Activated CD4-positive, CD25-positive, alpha-beta regulatory T cell treated with anti-CD3 and anti-CD28 coated beads, Interleukin-2, amount 50 U/mL, for 72 hours (primary cell): ENCODE data around the gene NAA10.

Source experiments
- DNase-seq: peaks from one replicate; pipeline ENCODE4 v3.0.0; 2021

The NAA10 gene

DNA sequence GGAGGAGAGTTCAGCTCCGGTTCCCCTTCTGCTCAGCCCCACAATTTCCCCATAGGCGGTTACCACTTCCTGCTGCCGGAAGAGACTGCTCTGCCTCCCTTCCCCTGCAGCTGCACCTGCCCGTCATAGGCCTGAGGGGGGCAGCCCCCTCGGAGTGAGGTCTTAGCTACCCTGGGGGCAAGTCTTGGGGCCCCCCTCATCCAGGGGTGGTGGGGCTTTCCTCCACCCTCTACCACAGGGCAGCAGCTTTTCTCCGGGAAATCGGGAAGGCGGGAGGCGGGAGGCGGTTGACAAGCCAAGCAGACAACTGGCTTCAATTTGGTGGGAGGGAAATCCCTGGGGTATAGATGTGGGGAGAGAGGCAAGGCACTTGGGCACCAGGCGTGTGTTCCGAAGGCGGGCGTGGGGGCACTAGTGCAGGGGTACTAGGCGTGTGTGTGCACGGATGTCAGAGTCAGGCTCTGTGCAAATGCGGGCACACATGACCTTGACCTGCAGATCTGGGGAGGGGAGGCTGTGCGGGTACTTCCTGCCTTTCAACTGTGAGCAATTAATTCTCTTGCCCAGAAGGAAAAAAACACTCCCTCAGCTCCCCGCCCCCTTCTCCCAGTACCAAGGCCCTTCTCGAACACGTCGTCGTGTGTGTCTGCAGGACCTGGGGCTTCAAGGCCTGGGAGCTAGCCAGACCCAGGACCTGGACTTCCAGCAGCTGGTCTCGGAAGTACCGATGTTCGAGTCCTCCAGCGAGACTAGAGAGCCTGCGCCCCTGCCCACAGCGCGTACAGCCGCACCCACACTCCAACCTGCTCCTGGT is 7.8 kb downstream of the NAA10 start:
- DNase-seq = peak; percentile 72

DNA sequence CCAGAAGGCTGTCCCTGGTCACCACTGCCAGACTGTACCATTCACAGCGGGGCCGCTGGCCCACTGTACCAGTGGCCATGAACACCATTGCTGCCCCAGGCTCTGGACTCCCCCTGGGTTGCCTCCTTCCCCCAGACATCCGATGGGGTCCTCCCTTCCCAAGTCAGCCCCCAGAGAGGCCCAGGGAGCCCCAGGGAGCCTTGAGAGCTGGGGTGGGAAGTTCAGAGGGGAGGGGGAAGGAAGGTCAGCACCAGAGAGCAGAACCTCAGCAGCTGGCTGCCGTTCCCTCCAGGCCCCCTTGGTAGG is 8.3 kb downstream of the NAA10 start:
- no peak for DNase-seq

DNA sequence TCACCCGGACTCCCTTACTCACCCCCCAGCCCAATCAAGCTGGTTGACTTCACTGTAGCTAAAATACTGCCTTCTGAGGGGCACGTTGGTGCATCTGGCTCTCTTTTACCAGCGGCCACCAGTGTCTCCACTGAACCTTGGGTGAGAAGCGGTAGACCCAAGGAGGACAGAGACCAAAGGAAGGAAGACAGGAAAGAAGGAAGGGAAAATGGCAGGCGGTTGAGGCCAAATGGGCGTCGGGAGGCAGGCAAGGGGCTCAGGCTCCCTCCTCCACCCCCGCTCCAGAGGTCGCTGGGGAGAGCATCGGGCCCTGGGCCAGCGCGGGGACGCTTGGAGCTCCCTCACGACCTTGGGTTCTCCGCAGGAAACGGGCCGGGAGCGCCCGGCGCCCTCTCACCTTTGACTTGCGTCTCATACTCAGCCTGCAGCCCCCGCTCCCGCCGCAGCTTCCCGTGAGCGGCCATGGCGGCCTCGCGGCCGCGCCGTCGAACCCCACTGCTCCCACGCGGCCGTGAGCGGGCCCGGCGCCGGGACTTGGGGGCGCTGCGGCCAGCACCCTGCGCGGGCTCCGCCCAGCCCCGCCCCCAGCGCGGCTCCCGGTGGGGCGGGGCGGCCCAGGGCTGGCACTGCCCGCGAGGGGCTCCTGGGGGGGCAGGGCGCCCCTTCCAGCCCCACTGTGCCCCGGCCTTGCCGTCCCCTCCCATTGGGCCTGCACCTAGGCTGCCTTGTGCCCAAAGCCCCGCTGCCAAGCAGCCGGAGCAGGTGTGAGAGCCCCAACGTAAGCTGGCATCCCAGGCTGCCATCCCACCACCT is 8.9 kb downstream of the NAA10 start, which contains the start of gene ARHGAP4:
ARHGAP4 (minus strand) TSS at position 526 of the 813 bp plus-strand sequence; CDS start at position 464, 62 bp downstream.
- DNase-seq = peak; percentile 66

DNA sequence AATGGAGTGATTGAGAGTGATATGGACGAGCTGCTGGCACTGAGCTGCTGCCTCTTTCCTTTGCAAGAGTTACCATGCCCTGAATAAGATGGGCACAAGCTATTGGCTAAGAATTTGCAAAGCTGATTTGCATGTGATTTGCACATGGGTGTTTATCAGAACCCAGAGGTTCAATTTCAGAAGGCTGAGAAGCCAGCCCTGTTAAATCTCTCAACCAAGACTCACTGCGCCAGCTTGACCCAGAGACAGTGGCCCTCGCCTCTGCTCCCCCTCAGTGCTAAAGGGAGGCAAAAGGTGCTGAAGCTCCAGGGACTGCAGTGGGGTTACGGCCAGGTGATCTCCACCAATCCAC is 9.5 kb downstream of the NAA10 start:
- DNase-seq = no peak

DNA sequence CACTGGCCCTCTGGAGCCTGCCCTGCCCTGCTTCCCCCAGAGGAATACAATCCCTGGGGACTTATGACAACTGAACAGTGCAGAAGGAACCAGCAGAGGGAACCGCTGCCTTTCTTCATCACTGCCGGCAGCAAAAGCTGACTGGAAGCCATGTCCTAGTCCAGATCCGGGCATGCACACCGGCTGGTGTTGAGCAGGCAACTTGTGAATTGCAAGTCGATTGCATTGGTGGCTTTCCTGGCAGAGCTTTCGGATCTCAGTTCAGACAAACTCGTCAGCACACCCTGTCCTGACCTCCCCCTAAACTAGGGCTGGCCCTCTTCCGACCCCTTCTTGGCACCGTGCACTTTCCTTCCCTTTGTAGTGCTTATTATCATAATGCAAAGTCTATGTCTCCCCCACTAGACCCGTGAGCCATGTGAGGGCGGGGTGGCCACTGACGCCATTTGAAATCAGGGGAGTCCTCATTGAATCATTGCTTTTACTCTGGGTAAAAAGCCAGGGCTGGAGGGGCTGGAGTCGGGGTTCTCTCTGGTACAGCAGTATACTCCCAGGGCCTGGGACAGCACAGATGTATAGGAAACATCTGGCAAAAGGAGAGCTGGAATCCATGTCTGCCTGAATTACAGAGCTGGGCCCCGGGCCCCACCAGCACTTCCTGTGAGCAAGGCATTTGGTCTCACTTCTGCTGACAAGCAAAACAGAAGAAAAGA is 10.5 kb downstream of the NAA10 start:
- DNase-seq = no peak

DNA sequence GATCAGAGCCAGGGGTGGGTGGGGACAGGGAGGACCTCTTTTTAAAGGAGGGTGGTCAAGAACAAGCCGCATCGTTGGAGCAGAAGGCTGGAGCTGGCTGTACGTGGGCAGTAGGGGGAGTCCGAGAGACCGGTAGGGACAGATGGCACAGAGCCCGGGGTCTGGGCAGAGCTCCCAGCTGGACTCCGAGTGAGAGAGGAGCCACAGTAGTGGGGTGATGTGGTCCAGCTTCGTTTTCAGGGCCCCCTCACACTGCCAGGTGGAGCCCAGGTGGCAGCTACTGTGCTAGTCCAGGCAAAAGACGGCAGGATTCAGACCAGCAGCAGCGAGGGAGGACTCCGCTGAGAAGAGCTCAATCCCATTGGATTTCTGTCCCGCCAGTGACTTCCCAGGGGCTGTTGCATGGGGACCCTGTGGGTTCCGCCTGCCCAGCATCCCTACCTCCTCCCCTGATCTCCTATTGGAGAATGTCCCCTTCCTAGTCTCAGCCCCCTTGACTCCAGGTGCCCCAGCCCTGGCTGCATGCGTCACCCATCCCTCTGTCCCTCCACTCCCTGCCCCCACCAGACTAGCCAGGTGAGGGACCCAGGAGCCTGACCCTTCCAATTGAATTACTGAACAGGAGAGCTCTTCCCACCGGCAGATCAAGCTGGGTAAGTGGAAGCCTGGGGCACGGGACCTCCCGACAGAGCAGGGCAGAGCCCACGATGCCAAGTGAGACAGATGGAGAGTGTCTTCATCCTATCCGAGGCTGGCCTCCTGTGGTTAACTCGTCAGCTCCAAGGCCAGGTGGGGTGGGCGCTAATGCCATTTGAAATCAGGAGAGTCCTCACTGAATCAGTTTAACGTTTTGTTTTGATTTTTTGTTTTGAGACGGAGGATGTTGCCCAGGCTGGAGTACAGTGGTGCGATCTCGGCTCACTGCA is 11.6 kb downstream of the NAA10 start:
- DNase-seq = no peak

DNA sequence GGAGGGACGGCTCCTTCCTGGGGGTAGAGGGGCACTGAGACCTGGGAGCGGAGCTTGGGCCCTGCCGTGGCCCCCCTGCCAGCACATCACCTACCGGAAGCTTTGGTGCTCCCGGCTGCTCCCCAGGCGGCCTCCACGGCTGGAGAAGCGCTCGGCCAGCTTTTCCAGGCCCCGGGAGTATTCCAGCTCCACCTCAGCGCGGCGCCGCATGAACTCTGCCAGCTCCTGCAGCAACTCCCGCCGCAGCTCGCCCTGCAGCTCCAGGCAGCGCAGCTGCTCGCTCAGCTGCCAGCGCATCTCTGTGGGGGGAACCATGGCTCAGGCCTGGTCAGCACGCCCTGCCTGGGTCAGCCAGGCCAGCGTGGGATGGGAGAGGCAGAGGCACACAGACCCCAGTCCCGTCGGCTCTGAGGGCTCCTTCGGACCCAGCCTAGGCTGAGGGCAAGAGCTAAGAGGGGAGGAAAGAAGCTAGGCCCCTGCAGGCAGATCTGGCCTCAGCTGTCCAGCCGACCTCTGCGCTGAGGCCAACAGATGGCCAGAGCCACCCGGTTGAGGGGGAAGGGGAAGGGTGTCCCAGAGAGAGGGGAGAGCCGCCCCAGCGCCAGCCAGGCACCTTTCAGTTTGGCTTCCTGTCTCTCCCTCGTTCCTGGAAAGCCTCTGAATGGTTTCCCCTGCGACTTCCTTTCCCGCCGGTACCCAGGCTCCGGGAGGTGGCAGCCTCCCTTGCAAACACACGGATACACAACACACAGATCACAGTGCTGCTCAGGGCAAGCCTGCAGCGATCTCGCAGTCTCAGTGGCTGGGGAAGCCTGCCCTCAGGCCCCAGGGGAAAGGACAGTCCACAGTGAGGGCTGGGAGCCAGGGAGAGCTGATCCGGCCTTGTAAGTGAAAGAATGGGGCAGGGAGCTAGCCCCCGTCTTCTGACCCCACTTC is 13.1 kb downstream of the NAA10 start:
- DNase-seq = no peak

DNA sequence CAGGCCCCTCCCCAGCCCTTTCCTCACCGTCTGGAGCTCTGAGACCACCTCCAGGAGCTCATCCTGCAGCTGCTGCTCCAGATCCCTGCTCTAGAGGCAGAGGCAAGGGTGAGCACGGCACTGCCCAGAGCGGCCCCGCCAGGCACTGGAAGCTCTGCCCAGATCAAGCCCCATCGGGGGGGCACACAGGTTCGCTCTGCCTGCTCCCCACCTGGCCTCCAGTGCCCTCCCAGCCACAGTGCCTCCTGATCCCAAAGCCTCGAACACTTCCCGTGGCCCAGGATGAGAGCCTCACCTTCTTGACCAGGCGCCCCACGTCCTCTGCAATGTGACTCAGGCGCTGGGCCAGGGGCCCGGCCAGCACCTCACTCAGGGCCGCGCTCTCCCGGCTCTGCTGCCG is 13.8 kb downstream of the NAA10 start:
- no peak for DNase-seq

DNA sequence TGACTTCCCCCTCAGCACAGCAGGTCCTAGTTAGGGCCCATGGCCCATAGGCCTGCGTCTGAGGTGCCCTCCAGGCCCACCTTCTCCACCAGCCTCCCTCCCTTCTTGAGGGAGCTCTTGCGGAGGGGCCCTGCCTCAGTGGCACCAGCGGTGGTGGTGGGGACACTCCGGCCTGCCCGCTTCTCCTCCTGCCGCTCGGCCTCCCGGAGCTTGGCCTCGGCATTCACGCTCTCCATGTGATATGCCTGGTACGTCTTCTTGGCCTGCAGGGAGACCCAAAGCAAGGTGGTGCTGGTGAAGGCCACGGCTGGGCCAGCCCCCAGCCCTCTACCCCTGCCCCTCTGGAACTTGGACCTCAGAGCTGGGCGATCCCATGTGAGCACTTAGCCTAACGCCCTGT is 14.3 kb downstream of the NAA10 start:
- DNase-seq = no peak

DNA sequence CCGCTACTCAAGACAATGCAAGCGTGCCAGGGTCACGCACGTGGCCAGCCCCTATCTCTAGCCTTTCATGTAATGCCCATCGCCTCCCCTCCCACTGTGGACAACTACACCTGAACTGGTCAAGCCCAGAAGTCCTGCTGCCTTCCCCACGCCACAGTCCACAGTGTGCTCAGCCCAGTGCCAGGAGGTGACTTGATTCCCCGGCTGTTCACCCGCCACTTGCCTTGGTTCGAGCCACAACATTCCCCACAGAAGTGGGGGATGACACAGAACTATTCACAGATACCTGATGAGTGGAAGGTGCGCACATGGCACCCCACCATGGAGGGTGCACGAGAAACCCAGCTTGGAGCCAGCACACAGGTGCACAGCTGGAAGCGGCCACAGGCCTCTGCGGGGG is 15.6 kb downstream of the NAA10 start:
- no peak for DNase-seq

DNA sequence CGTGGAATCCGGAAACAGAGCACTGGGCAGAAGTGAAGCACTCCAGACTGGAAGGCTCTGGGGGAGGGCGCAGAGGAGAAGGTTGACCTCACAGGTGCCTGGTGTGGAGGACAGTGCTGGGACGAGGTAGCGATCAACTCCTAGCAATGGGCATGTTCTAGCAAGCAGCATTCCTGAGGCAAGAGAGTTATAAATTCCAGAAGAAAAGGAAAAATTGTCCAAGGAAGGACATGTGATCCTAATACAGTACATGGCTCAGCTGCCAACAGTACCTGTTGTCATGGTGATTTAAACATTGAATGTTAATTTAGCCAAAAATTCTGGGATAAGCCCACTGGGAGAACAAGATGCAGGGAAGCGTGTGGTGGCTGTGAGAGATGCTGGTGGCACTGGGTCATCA is 17.0 kb downstream of the NAA10 start:
- no peak for DNase-seq

DNA sequence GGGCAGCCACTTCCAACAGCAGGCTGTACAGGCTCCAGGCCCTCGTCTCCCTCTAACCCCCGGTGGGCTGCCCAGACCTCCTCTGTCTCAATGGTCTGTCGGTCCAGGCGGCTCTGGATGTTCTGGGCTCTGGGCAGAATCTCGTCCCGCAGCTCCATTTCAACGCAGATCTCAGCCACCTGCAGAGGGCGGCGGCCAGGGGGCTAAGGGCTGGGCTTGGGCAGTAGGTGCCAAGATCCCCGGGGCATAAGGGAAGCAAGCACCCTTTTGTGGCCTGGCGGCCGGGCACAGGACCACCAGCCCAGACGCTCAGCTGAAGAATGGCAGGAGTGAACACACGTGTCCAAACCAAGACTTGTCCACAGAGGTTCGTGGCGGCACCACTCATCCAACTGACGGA is 21.1 kb downstream of the NAA10 start:
- no peak for DNase-seq

DNA sequence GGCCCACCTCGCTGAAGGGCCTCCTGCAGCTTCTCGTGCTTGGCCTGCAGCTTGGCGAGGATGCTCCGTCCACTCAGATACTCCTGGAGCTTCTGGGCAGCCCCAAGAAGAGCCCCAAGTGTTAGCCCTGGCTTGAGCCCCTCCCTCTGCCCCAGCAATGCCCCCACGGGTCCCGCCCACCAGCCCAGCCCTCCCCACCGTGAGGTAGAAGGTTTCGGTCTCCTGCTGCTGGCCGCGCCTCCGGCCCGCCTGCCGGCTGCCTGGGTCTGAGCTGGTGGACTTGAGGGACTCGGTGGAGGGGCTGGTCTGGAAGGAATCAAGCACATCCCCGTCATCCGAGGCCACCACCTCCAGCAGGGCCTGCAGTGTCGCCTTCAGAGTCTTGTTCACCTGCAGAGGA is 21.6 kb downstream of the NAA10 start:
- DNase-seq = no peak

DNA sequence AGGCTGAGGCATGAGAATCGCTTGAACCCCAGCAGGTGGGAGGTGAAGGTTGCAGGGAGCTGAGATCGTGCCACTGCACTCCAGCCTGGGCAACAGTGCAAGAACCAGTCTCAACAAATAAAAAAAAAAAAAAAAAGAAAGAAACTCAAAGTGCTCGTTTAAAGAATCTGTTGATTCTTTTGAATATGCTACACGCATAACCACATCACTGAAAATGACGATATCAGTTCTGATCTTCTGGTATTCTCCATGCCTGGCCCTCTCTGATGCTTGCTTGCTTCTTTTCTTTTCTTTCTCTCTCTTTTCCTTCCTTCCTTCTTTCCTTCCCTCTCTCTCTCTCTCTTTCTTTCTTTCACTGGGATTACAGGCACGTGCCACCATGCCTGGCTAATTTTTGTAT is 23.0 kb downstream of the NAA10 start:
- no peak for DNase-seq

DNA sequence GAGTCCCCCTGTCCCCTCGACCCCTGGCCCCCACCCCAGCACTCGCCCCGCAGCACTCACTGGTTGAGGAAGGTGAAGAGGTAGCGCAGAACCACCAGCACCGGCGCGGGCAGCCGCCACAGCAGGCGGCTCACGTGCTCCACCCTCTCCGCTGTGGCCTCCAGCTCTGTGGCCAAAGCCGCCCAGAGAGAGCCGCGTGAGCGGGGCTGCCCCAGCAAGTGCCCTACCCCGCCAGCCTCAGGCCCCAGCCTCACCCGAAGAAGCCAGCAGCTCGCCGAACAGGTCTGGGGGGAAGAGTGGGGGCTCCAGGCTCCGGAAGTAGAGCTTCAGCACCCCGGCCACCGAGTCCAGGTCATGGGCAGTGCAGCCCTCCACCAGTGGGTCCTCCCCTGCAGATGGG is 24.4 kb downstream of the NAA10 start:
- no peak for DNase-seq

DNA sequence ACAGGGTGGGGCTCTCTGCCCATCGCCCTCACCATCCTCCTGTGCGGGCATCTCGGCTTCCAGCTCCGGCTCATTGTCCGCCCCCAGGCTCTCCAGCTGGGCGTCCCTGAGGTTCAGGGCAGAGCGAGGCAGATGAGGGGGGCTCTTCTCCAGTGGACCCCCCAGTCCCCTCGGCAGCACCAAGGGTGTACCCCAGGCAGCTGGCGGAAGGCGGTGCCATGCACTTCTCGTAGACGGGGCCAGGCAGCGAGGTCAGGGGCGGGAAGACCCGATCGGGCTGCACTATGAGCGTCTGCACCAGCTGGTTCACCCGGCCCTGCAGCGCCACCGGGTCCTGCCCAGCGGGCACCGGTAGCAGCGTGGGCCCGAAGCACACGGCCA is 24.9 kb downstream of the NAA10 start:
- no peak for DNase-seq

DNA sequence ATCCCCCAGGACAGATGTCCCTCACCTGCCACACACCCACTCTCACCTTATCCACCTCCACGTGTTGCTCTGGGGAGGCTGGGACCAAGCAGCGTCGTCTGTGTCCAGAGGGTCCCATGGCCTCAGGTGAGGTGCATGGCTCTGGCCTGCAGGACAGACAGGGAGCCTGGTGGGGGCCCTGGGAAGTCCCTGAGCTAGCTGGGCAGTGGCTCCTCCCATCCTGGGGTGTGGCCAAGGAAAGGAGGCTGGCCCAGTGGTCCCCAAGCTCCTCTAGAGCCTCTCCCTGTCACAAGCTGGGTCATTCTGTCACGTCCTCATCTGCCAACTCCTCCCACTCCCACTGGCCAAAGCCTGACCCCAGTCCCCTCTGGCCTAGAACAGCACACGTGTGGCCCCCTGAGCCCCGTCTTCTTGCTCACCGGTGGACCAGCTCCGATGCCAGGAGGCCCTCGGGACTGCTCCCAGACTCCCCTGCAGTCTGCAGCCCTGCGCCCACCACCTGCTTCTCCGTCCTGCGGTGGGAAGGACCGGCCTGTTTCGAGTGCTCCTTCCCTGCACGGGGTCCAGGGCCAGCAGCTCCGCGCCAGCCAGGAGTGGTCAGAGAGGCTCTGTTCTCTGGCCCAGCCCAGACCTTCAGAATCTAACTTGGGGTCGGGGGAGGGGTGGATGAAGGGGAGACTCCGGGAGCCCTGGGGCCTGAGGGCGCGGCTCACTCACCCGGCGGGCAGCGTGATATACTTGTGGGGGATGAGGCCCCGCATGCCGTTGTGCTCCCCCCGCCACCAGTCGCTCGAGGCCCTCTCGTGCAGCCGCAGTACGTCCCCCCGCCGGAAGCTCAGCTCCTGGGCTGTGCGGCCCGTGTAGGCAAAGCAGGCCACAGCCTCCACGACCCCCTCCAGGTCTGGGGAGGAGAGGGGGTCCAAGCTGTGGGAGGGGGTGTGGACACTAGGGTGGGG is 25.5 kb downstream of the NAA10 start:
- no peak for DNase-seq

DNA sequence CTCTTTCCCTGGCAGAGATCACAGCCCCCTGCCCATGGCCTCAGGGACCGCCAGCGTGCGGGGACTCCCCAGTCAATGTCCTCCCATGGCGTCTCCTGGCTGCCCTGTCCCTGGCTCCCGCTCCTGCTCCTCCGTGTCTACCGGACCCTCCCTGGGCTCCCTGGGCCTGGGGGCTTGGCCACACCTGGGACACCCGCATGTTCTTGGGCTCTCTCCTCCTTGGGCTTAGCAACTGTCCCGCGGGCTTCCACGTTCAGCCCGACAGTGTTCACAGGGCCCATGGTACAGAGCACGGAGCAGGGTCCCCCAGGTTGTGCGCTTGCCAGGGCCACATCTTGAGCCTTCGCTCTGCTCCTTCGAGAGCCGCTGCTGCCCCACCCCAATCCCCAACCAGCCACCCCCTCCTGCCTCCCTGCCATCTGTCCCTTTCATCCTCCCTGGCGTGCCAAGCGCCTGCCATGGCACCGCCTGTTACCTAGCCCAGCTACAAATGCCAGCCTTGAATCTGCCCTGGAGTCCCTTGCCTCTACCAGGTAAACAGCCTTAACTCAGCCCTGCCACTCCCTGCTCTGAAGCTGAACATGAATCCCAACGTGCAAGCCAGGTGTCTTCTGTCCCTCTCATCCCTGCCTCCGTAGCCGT is 26.5 kb downstream of the NAA10 start:
- no peak for DNase-seq

DNA sequence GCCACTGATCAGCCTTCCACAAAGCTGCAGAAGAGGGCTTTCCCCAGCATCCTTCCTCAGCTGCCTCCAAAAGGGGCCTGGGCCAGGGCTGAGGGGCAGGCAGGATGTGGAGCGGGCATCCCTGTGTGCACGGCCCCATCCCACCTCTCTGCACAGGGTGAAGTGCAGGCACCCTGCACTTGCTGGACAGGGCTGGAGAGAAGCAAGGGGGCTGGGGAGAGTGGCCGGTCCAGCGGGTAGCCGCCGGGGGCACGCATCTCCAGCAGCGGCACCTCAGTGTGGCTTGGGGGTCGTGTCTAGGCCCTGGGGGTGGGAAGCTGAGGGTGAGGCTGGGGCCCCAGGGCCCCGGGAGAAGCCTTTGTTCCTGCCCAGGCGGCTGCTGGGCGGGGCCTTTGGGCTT is 27.4 kb downstream of the NAA10 start:
- DNase-seq = no peak
